K562 (cell line): ENCODE data around the gene SHISA6. TPM values are rescaled to one million over a fixed set of nuclear protein-coding genes. Genes with fewer than 3 reads are reported as not detected.

Experiments used
- ATAC-seq: fragments of 200-7000 bp; cut with Tn5 transposase; 3 replicates; pipeline ENCODE4 v1.9.1; 2020; ENCODE audit warnings: moderate library complexity
- BruUV-seq: library from RNA; stranded (reverse); fragments of 400-500 nt; replicated peaks from 2 replicates; lab custom pipeline; 2021; lab: Mats Ljungman, UMichigan
- CTCF ChIA-PET: fragments of 300-600 bp; formaldehyde crosslinking; extraction: SDS; loops from one replicate; lab custom pipeline; 2021; ENCODE audit warnings: low intra/inter-chr PET ratio; lab: Yijun Ruan, JAX
- POLR2A ChIA-PET: fragments of 300-600, 350-650 bp; sonication (Branson Sonifier 250); formaldehyde crosslinking; extraction: SDS; loops from one replicate; lab custom pipeline; 2021; ENCODE audit warnings: antibody characterized with exemption, inconsistent platforms; lab: Yijun Ruan, JAX
- DNase-seq, 4 experiments: peaks; one replicate each; pipeline versions ENCODE4 v3.0.0 to v3.0.0-alpha.2; 2011 to 2018; ENCODE audit warnings: low spot score in 3 of 4, mixed read lengths in 3 of 4; ENCODE audit errors: extremely low read depth in 1 of 4
- FAIRE-seq: peaks from 2 replicates; lab custom pipeline; 2011; peaks lifted over from hg19 to GRCh38; lab: Jason Lieb, UNC
- H2AFZ ChIP-seq: 2 replicates; pipeline ENCODE4 v1.6.0; 2011; ENCODE audit warnings: low read depth, low read length, control low read depth, inconsistent platforms
- H3K27ac ChIP-seq: fragments of 200-600 bp; 3 replicates; pipeline ENCODE4 v1.8.0; 2011; ENCODE audit warnings: low read depth, mild to moderate bottlenecking, control low read depth, inconsistent platforms, low read length, moderate library complexity, mixed read lengths; ENCODE audit errors: extremely low read depth
- H3K27me3 ChIP-seq, 2 experiments: fragments of 300-600 bp in 1 of 2; 2 replicates in 1 of 2; 3 replicates in 1 of 2; pipeline versions ENCODE4 v1.6.0 to v1.8.0; 2011; ENCODE audit warnings: inconsistent platforms in 2 of 2, low read length in 2 of 2, mild to moderate bottlenecking in 1 of 2, mixed read lengths in 1 of 2, moderate library complexity in 1 of 2; ENCODE audit not compliant: control insufficient read depth in 2 of 2, insufficient read depth in 2 of 2
- H3K36me3 ChIP-seq: fragments of 300-600 bp; 3 replicates; pipeline ENCODE4 v1.8.0; 2011; ENCODE audit warnings: mild to moderate bottlenecking, low read length, inconsistent platforms; ENCODE audit not compliant: control insufficient read depth, insufficient read depth
- H3K4me1 ChIP-seq, 2 experiments: fragments of 200-600 bp in 1 of 2; replicated peaks in 1 of 2; 2 replicates in 1 of 2; 3 replicates in 1 of 2; pipeline versions ENCODE4 v1.5.1 to v1.8.0; 2011; ENCODE audit warnings: inconsistent platforms in 2 of 2, low read length in 2 of 2, mild to moderate bottlenecking in 1 of 2, mixed read lengths in 1 of 2, moderate library complexity in 1 of 2; ENCODE audit not compliant: control insufficient read depth in 2 of 2, insufficient read depth in 2 of 2
- H3K4me2 ChIP-seq: 2 replicates; pipeline ENCODE4 v1.6.1; 2011; ENCODE audit warnings: low read length, control low read depth, inconsistent platforms, mixed read lengths; ENCODE audit not compliant: insufficient read depth
- H3K4me3 ChIP-seq: fragments of 200-600 bp; sonication (generic), shearing (Covaris generic); 2 replicates; pipeline ENCODE4 v1.5.1; 2016; ENCODE audit warnings: control low read depth, inconsistent platforms
- H3K79me2 ChIP-seq: fragments of 200-600 bp; 3 replicates; pipeline ENCODE4 v1.8.0; 2011; ENCODE audit warnings: low read length, inconsistent platforms; ENCODE audit not compliant: control insufficient read depth, insufficient read depth
- H3K9ac ChIP-seq, 2 experiments: 2 replicates each; pipeline versions ENCODE4 v1.6.0 to v1.6.1; 2011; ENCODE audit warnings: low read depth in 2 of 2, low read length in 2 of 2, control low read depth in 1 of 2, inconsistent platforms in 1 of 2, mild to moderate bottlenecking in 1 of 2, mixed read lengths in 1 of 2; ENCODE audit not compliant: insufficient read depth in 1 of 2
- H3K9me1 ChIP-seq: one replicate; pipeline ENCODE4 v1.6.0; 2011; ENCODE audit warnings: inconsistent platforms, mild to moderate bottlenecking, low read length, moderate library complexity; ENCODE audit not compliant: control insufficient read depth, insufficient read depth
- H3K9me3 ChIP-seq: replicated peaks from 2 replicates; pipeline ENCODE4 v1.5.1; 2011; ENCODE audit warnings: low read depth, low read length, inconsistent platforms; ENCODE audit not compliant: control insufficient read depth, insufficient read depth
- H4K20me1 ChIP-seq: replicated peaks from 2 replicates; pipeline ENCODE4 v1.6.1; 2011; ENCODE audit warnings: low read length, inconsistent platforms, mixed read lengths; ENCODE audit not compliant: control insufficient read depth, insufficient read depth
- BACH1 ChIP-seq: fragments of 200-800 bp; sonication (Bioruptor generic); IDR thresholded peaks from 2 replicates; pipeline ENCODE4 v1.6.1; 2016; ENCODE audit warnings: missing genetic modification characterization, missing compliant biosample characterization
- BRD4 ChIP-seq: fragments of 200-600 bp; sonication (generic); IDR thresholded peaks from 2 replicates; pipeline ENCODE4 v1.6.1; 2017; ENCODE audit warnings: inconsistent platforms
- EHMT2 ChIP-seq: fragments of 450-650 bp; IDR thresholded peaks from 2 replicates; pipeline ENCODE4 v1.6.1; 2018; ENCODE audit warnings: antibody characterized with exemption
- ESRRA ChIP-seq: fragments of 450-650 bp; IDR thresholded peaks from 2 replicates; pipeline ENCODE4 v1.6.1; 2014; ENCODE audit warnings: low read depth, mild to moderate bottlenecking, moderate library complexity, borderline replicate concordance
- EWSR1 ChIP-seq: fragments of 450-650 bp; IDR thresholded peaks from 2 replicates; pipeline ENCODE4 v1.6.1; 2018; ENCODE audit warnings: borderline replicate concordance, mild to moderate bottlenecking, low read depth, moderate library complexity; ENCODE audit not compliant: partially characterized antibody
- HDAC3 ChIP-seq: fragments of 450-650 bp; IDR thresholded peaks from 2 replicates; pipeline ENCODE4 v1.6.1; 2018; ENCODE audit warnings: borderline replicate concordance, mild to moderate bottlenecking, moderate library complexity; ENCODE audit not compliant: partially characterized antibody
- JUNB ChIP-seq: fragments of 450-650 bp; formaldehyde crosslinking; conservative IDR thresholded peaks from 2 replicates; pipeline ENCODE4 v1.4.0; 2020; ENCODE audit warnings: mild to moderate bottlenecking
- KLF1 ChIP-seq: fragments of 450-650 bp; IDR thresholded peaks from 2 replicates; pipeline ENCODE4 v1.6.1; 2016; ENCODE audit warnings: missing genetic modification characterization, missing compliant biosample characterization
- NCOA4 ChIP-seq: fragments of 450-650 bp; IDR thresholded peaks from 2 replicates; pipeline ENCODE4 v1.6.1; 2018; ENCODE audit warnings: mild to moderate bottlenecking; ENCODE audit not compliant: partially characterized antibody
- NEUROD1 ChIP-seq: fragments of 150-350 bp; IDR thresholded peaks from 2 replicates; pipeline ENCODE4 v1.6.1; 2014; ENCODE audit warnings: borderline replicate concordance, low read length, low read depth; ENCODE audit not compliant: partially characterized antibody
- ZNF717 ChIP-seq: fragments of 250-450 bp; sonication (Bioruptor Pico); IDR thresholded peaks from 2 replicates; pipeline ENCODE4 v1.5.0; 2021
- WGBS: fragments of 100-300 bp; shearing (Covaris generic); methylation state at CpG from one replicate; pipeline ENCODE4 v1.1.6; 2016; ENCODE audit warnings: low coverage, mixed read lengths; ENCODE audit not compliant: insufficient coverage; ENCODE audit errors: missing lambda C conversion rate; 5-methylcytosine and 5-hydroxymethylcytosine counted together
- in situ Hi-C: fragments of 300-500 bp; cut with MboI; formaldehyde crosslinking; loops from 4 replicates; pipeline ENCODE4 v1.15.0; 2018; ENCODE audit warnings: inconsistent platforms, mixed read lengths
- intact Hi-C: fragments of 100-400 bp; cut with micrococcal nuclease; formaldehyde crosslinking; loops from 2 replicates; pipeline ENCODE4 v1.14.2; 2022
- polyA plus RNA-seq, 8 experiments: library from polyadenylated mRNA; depleted of rRNA in 4 of 8; stranded (reverse) in 5 of 8; unstranded in 3 of 8; fragments of >200 nt; fragmentation: Nextera tagmentation in 2 of 8; fragmentation: Illumina TruSeq in 1 of 8; extraction: Ambion mirVana in 2 of 8; extraction: Trizol in 1 of 8; gene quantifications; 2 replicates each; pipeline versions ENCODE4 v1.2.1 to v1.2.3, GENCODE V29; 2011 to 2014; ENCODE audit warnings: inconsistent platforms in 1 of 8, missing spikeins in 1 of 8
- total RNA-seq, 7 experiments: library from RNA; depleted of rRNA in 6 of 7; stranded (reverse); fragments of >200 nt in 6 of 7; fragmentation: Illumina TruSeq in 2 of 7; extraction: Trizol in 2 of 7; gene quantifications; 2 replicates each; pipeline versions ENCODE4 v1.2.1 to v1.2.3, GENCODE V29; 2011 to 2021; ENCODE audit warnings: low replicate concordance in 1 of 7
- TF ChIP-seq, protein P1 (sequence below), 2 experiments: fragments of 450-650 bp; IDR thresholded peaks; 2 replicates each; pipeline ENCODE4 v1.6.1; 2018; ENCODE audit warnings: mild to moderate bottlenecking in 2 of 2, low read depth in 1 of 2; ENCODE audit not compliant: partially characterized antibody in 2 of 2
- TF ChIP-seq, protein P2 (sequence below): fragments of 450-650 bp; formaldehyde crosslinking; IDR thresholded peaks from 2 replicates; pipeline ENCODE4 v1.4.0; 2022; ENCODE audit warnings: missing genetic modification characterization
- TF ChIP-seq, protein P3 (sequence below): fragments of 200-400 bp; formaldehyde crosslinking; IDR thresholded peaks from 2 replicates; pipeline ENCODE4 v1.6.1; 2017; ENCODE audit warnings: mild to moderate bottlenecking, low read depth, low read length, moderate library complexity

The SHISA6 gene
- total and polyA plus RNA-seq, 9 of the 15 experiments (the other 6 are each of a cell fraction or from before 2014, with no cell fraction given), result not detected

DNA sequence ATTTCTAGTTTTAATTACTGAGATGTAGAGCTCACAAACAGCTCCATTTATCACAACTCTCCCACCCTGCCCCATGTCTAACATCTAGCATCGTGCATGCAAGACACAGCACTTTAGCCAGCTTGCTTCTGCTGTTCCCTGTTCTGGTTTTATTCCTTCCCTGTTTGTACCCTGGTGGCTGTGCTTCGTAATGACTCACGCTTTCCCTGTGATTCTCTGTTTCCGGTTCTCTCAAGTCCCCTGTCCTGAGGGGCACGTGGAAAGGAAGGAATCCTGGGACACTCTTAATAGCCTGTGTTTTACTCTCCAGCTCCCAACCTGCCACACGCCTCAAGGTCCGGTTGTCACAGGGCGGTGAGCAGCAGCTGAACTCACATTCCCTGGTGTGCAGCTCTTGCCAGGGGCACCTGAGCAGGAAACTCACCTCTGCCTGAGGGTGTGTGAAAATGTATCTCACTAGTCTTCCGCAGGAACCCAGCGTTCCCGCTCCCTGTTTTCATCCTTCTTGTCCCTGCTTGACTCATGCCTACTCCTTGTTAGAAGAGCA is 10.6 kb downstream of the SHISA6 start (continued):
- no peak for TF ChIP-seq ZNF717 (CRISPR knock-in tag)
- TF ChIP-seq, protein P1, sequence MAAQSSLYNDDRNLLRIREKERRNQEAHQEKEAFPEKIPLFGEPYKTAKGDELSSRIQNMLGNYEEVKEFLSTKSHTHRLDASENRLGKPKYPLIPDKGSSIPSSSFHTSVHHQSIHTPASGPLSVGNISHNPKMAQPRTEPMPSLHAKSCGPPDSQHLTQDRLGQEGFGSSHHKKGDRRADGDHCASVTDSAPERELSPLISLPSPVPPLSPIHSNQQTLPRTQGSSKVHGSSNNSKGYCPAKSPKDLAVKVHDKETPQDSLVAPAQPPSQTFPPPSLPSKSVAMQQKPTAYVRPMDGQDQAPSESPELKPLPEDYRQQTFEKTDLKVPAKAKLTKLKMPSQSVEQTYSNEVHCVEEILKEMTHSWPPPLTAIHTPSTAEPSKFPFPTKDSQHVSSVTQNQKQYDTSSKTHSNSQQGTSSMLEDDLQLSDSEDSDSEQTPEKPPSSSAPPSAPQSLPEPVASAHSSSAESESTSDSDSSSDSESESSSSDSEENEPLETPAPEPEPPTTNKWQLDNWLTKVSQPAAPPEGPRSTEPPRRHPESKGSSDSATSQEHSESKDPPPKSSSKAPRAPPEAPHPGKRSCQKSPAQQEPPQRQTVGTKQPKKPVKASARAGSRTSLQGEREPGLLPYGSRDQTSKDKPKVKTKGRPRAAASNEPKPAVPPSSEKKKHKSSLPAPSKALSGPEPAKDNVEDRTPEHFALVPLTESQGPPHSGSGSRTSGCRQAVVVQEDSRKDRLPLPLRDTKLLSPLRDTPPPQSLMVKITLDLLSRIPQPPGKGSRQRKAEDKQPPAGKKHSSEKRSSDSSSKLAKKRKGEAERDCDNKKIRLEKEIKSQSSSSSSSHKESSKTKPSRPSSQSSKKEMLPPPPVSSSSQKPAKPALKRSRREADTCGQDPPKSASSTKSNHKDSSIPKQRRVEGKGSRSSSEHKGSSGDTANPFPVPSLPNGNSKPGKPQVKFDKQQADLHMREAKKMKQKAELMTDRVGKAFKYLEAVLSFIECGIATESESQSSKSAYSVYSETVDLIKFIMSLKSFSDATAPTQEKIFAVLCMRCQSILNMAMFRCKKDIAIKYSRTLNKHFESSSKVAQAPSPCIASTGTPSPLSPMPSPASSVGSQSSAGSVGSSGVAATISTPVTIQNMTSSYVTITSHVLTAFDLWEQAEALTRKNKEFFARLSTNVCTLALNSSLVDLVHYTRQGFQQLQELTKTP (IDR thresholded peaks at IDR 0.05; ENCODE audit: low read depth in 1 of 2, partially characterized antibody in 2 of 2), result no peak

DNA sequence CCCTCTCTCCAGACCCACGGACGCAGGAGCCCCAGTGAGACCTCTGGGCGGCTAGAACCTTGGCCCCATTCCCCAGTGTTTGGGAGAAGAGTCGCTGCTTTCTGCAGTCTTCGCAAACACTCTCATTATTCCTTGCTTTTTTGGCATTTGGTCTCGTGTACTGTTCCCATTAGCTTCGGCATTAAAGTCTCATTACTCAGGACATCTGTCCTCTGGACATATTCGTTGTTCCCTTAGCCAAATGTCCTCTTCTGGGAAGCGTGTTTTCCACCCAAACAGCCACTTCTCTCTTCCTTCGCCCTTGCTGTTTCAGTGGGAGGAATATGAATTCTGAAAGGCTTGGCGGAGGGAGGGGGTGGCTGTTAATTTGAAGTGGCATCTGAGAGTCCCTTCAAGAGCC is 11.1 kb downstream of the SHISA6 start:
- Histone ChIP-seq H3K9ac (no peak overlapping the region), H3K4me2 (no peak overlapping the region), H3K27ac (no peak overlapping the region), H3K27me3 (no peaks in the 10 kb centered on the region), H3K9me1 (no peaks in the 10 kb centered on the region), H3K9me3 (no peaks in the 10 kb centered on the region), H3K4me3 (no peak overlapping the region), H3K36me3 (no peaks in the 10 kb centered on the region), H3K79me2 (no peaks in the 10 kb centered on the region), H4K20me1 (no peaks in the 10 kb centered on the region), H2AFZ (no peak overlapping the region), H3K4me1 (no peaks in the 10 kb centered on the region)
- FAIRE-seq (no peak), ATAC-seq (no peak), DNase-seq (no peak)
- in situ Hi-C loops, result no loop called here
- intact Hi-C loops, result no loop called here
- POLR2A ChIA-PET, result no interaction called here
- CTCF ChIA-PET, result no interaction called here
- 1% methylated on average over 9 of the region's 11 CpGs for WGBS
- no TSS peak for BruUV-seq
- no peak for TF ChIP-seq BACH1 (tag)
- no peak for TF ChIP-seq NCOA4
- no peak for TF ChIP-seq EWSR1
- TF ChIP-seq BRD4, result no peak
- TF ChIP-seq, protein P2, sequence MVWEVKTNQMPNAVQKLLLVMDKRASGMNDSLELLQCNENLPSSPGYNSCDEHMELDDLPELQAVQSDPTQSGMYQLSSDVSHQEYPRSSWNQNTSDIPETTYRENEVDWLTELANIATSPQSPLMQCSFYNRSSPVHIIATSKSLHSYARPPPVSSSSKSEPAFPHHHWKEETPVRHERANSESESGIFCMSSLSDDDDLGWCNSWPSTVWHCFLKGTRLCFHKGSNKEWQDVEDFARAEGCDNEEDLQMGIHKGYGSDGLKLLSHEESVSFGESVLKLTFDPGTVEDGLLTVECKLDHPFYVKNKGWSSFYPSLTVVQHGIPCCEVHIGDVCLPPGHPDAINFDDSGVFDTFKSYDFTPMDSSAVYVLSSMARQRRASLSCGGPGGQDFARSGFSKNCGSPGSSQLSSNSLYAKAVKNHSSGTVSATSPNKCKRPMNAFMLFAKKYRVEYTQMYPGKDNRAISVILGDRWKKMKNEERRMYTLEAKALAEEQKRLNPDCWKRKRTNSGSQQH (CRISPR knock-in tag), result no peak
- TF ChIP-seq KLF1, result no peak
- no peak for TF ChIP-seq JUNB
- no peak for TF ChIP-seq ESRRA
- TF ChIP-seq, protein P3, sequence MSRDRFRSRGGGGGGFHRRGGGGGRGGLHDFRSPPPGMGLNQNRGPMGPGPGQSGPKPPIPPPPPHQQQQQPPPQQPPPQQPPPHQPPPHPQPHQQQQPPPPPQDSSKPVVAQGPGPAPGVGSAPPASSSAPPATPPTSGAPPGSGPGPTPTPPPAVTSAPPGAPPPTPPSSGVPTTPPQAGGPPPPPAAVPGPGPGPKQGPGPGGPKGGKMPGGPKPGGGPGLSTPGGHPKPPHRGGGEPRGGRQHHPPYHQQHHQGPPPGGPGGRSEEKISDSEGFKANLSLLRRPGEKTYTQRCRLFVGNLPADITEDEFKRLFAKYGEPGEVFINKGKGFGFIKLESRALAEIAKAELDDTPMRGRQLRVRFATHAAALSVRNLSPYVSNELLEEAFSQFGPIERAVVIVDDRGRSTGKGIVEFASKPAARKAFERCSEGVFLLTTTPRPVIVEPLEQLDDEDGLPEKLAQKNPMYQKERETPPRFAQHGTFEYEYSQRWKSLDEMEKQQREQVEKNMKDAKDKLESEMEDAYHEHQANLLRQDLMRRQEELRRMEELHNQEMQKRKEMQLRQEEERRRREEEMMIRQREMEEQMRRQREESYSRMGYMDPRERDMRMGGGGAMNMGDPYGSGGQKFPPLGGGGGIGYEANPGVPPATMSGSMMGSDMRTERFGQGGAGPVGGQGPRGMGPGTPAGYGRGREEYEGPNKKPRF, result no peak
- TF ChIP-seq EHMT2, result no peak
- no peak for TF ChIP-seq HDAC3
- TF ChIP-seq NEUROD1, result no peak
